B cell (primary cell): Measurements from ENCODE around the gene CWC27. TPM values are rescaled to one million over a fixed set of nuclear protein-coding genes. Genes with fewer than 3 reads are reported as not detected.

ENCODE experiments used
- ATAC-seq: fragments of 200-7000 bp; cut with Tn5 transposase; one replicate; pipeline ENCODE4 v1.10.0; 2021; ENCODE audit warnings: low read depth, mild to moderate bottlenecking, moderate number of reproducible peaks, moderate library complexity
- CTCF ChIA-PET: fragments of 350-600 bp; sonication (Branson Sonifier 250); formaldehyde crosslinking; loops from one replicate; lab custom pipeline; 2021; ENCODE audit warnings: antibody characterized with exemption, inconsistent platforms; lab: Charles Lee
- POLR2A ChIA-PET: fragments of 350-600 bp; sonication (Branson Sonifier 250); formaldehyde crosslinking; loops from one replicate; lab custom pipeline; 2021; ENCODE audit warnings: antibody characterized with exemption; lab: Charles Lee
- DNase-seq: peaks from one replicate; pipeline ENCODE4 v3.0.0; 2013
- H2AFZ ChIP-seq: 2 replicates; pipeline ENCODE4 v1.6.1; 2012; ENCODE audit warnings: mild to moderate bottlenecking, low read depth, low read length; ENCODE audit not compliant: insufficient read depth, poor library complexity, severe bottlenecking
- H3K27ac ChIP-seq, 2 donors: 1 replicate in 1 of 2; 2 replicates in 1 of 2; pipeline ENCODE4 v1.5.1; 2012 to 2013; ENCODE audit warnings: low read length in 2 of 2, mild to moderate bottlenecking in 2 of 2, moderate library complexity in 1 of 2
- H3K27me3 ChIP-seq, 4 experiments: fragments of 200-600 bp in 1 of 4; sonication (generic) in 1 of 4; replicated peaks in 1 of 4; 1 replicate in 2 of 4; 2 replicates in 2 of 4; pipeline versions ENCODE4 v1.6.1 to v1.7.0; 2013 to 2016; ENCODE audit warnings: low read length in 3 of 4, mild to moderate bottlenecking in 2 of 4, mixed read lengths in 1 of 4, moderate library complexity in 1 of 4; ENCODE audit not compliant: insufficient read depth in 4 of 4, control insufficient read depth in 3 of 4; ENCODE audit errors: control extremely low read depth in 1 of 4
- H3K36me3 ChIP-seq, 2 experiments: replicated peaks in 1 of 2; 1 replicate in 1 of 2; 2 replicates in 1 of 2; pipeline versions ENCODE4 v1.6.1 to v1.7.1; 2013; ENCODE audit warnings: low read length in 1 of 2; ENCODE audit not compliant: insufficient read depth in 2 of 2, control insufficient read depth in 1 of 2; ENCODE audit errors: control extremely low read depth in 1 of 2, extremely low read depth in 1 of 2
- H3K4me1 ChIP-seq, 2 donors: fragments of 200-600 bp in 1 of 2; sonication (generic) in 1 of 2; 1 replicate in 1 of 2; 2 replicates in 1 of 2; pipeline versions ENCODE4 v1.5.1 to v1.6.1; 2013 to 2017; ENCODE audit warnings: low read length in 2 of 2; ENCODE audit not compliant: control insufficient read depth in 2 of 2, insufficient read depth in 2 of 2
- H3K4me2 ChIP-seq: replicated peaks from 2 replicates; pipeline ENCODE3; 2012; ENCODE audit warnings: mild to moderate bottlenecking, low read depth, low read length; ENCODE audit not compliant: poor library complexity, severe bottlenecking
- H3K4me3 ChIP-seq, 5 experiments: fragments of 200-600 bp in 1 of 5; sonication (generic) in 1 of 5; 1 replicate in 3 of 5; 2 replicates in 2 of 5; pipeline versions ENCODE4 v1.5.1 to v1.7.0; 2011 to 2016; ENCODE audit warnings: low read length in 4 of 5, mild to moderate bottlenecking in 4 of 5, low read depth in 2 of 5, control low read depth in 1 of 5, moderate library complexity in 1 of 5; ENCODE audit not compliant: insufficient read depth in 1 of 5; ENCODE audit errors: control extremely low read depth in 1 of 5, extremely low read depth in 1 of 5
- H3K79me2 ChIP-seq: fragments of 200-600 bp; sonication (generic); one replicate; pipeline ENCODE4 v1.6.0; 2016; ENCODE audit warnings: low read length; ENCODE audit not compliant: control insufficient read depth, insufficient read depth
- H3K9ac ChIP-seq: fragments of 200-600 bp; sonication (generic); 2 replicates; pipeline ENCODE4 v1.6.1; 2017; ENCODE audit warnings: mild to moderate bottlenecking, low read length, moderate library complexity
- H3K9me3 ChIP-seq, 3 donors: one replicate each; pipeline versions ENCODE4 v1.6.1 to v1.7.1; 2013; ENCODE audit warnings: low read length in 2 of 3; ENCODE audit not compliant: control insufficient read depth in 2 of 3, insufficient read depth in 1 of 3; ENCODE audit errors: control extremely low read depth in 1 of 3
- H4K20me1 ChIP-seq: 2 replicates; pipeline ENCODE4 v1.6.0; 2012; ENCODE audit warnings: mild to moderate bottlenecking, low read length; ENCODE audit not compliant: insufficient read depth, control insufficient read depth, poor library complexity, severe bottlenecking
- H3K27ac Mint-ChIP-seq: one replicate; pipeline ENCODE4 v1.8.0; 2021; ENCODE audit warnings: mixed read lengths
- H3K27me3 Mint-ChIP-seq: one replicate; pipeline ENCODE4 v1.8.0; 2021; ENCODE audit warnings: mixed read lengths
- H3K4me1 Mint-ChIP-seq: one replicate; pipeline ENCODE4 v1.8.0; 2021; ENCODE audit warnings: mixed read lengths
- H3K4me3 Mint-ChIP-seq: one replicate; pipeline ENCODE4 v1.8.0; 2021; ENCODE audit warnings: mixed read lengths
- H3K9me3 Mint-ChIP-seq: one replicate; pipeline ENCODE4 v1.8.0; 2022; ENCODE audit warnings: mixed read lengths; ENCODE audit not compliant: insufficient read depth
- CTCF ChIP-seq: fragments of 200-600 bp; IDR thresholded peaks from one replicate; pipeline ENCODE4 v1.8.0; 2022; ENCODE audit warnings: antibody characterized with exemption, mild to moderate bottlenecking
- EZH2 ChIP-seq: IDR thresholded peaks from 2 replicates; pipeline ENCODE4 v1.6.1; 2012; ENCODE audit warnings: borderline replicate concordance, low read depth, mild to moderate bottlenecking, moderate library complexity, low read length; ENCODE audit not compliant: insufficient read depth, poor library complexity, severe bottlenecking
- WGBS: methylation state at CpG from one replicate; pipeline ENCODE4 v1.1.5; 2013; ENCODE audit warnings: missing lambda C conversion rate; ENCODE audit not compliant: insufficient coverage; 5-methylcytosine and 5-hydroxymethylcytosine counted together
- intact Hi-C: fragments of 100-400 bp; cut with micrococcal nuclease; formaldehyde crosslinking; loops from one replicate; pipeline ENCODE4 v1.10.0; 2022
- polyA plus RNA-seq: library from polyadenylated mRNA; depleted of rRNA; stranded (reverse); fragments of >200 nt; gene quantifications from 2 replicates; pipeline ENCODE4 v1.2.3, GENCODE V29; 2012
- total RNA-seq, 2 donors: library from RNA; stranded (reverse); fragments of 120-200 nt in 1 of 2; gene quantifications; 1 replicate in 1 of 2; 2 replicates in 1 of 2; pipeline versions ENCODE4 v1.2.3 to v1.2.4, GENCODE V29; 2013 to 2022

Gene CWC27
- total and polyA plus RNA-seq, 2 donors (not counting 1 experiment from before 2014, with no cell fraction given): 6.6 to 30.5 TPM

GRCh38 chr5:64958757-64959391, 190.1 kb downstream of the CWC27 start:
- H3K36me3 ChIP-seq: no peaks in the 10 kb centered on the region
- no peaks in the 10 kb centered on the region for H3K27me3 ChIP-seq
- H3K27ac ChIP-seq: no peak overlapping the region
- no peak overlapping the region for H3K9ac ChIP-seq
- no peaks in the 10 kb centered on the region for H3K4me1 ChIP-seq
- Mint-ChIP-seq H3K9me3 (peaks cover 4% of the 10 kb centered on the region), H3K4me1 (no peaks in the 10 kb centered on the region), H3K27me3 (no peaks in the 10 kb centered on the region), H3K27ac (no peak overlapping the region), H3K4me3 (no peak overlapping the region)
- H2AFZ ChIP-seq: no peak overlapping the region
- no peak overlapping the region for H3K4me3 ChIP-seq
- ATAC-seq (no peak), DNase-seq (peak; percentile 40)
- peaks cover 3 to 11% (median 6%) of the 10 kb centered on the region in 3 donors for H3K9me3 ChIP-seq
- intact Hi-C loops: loop anchor here (1.0 to 10.0 kb wide), 2 partner anchors 144 to 524 kb away; no protein-coding TSS in a partner anchor
- ChIA-PET POLR2A (no interaction called here), CTCF (interaction anchor here (0.9 to 12.4 kb wide), 4 partner anchors 13 to 527 kb away, joined by 3 to 160 read pairs (median 4); partner anchors contain the start of gene ADAMTS6)
- TF ChIP-seq EZH2 (no peak), CTCF (peak; percentile 69)
- H3K4me2 ChIP-seq: no peak overlapping the region
- no peaks in the 10 kb centered on the region for H4K20me1 ChIP-seq
- H3K79me2 ChIP-seq: no peaks in the 10 kb centered on the region

- no peak overlapping the region for H3K4me2 ChIP-seq
- Mint-ChIP-seq H3K9me3 (peaks cover 4% of the 10 kb centered on the region), H3K4me1 (no peaks in the 10 kb centered on the region), H3K27me3 (no peaks in the 10 kb centered on the region), H3K27ac (no peak overlapping the region), H3K4me3 (no peak overlapping the region)
- H3K36me3 ChIP-seq: no peaks in the 10 kb centered on the region
- ChIA-PET CTCF (interaction anchor here (12.4 kb wide), 1 partner anchor 519 kb away, joined by 160 read pairs; the partner anchor contains the start of gene ADAMTS6), POLR2A (no interaction called here)
- H4K20me1 ChIP-seq: no peaks in the 10 kb centered on the region
- no peaks in the 10 kb centered on the region for H3K27me3 ChIP-seq
- intact Hi-C loops: no loop called here
- H3K79me2 ChIP-seq: no peaks in the 10 kb centered on the region
- no peak overlapping the region for H3K27ac ChIP-seq
- TF ChIP-seq EZH2 (no peak), CTCF (no peak)
- no peaks in the 10 kb centered on the region for H3K4me1 ChIP-seq
- DNase-seq (no peak), ATAC-seq (no peak)
- no CpG with 5 or more reads among the region's 1 CpG for WGBS
- no peak overlapping the region for H2AFZ ChIP-seq
- peaks cover 3 to 11% (median 6%) of the 10 kb centered on the region in 3 donors for H3K9me3 ChIP-seq
- H3K4me3 ChIP-seq: no peak overlapping the region
- no peak overlapping the region for H3K9ac ChIP-seq
Measured at GRCh38 chr5:64963278-64963677, 194.5 kb downstream of the CWC27 start.
